ENCODE results near the gene PHACTR4. TPM values are rescaled to one million over a fixed set of nuclear protein-coding genes. Genes with fewer than 3 reads are reported as not detected.

The PHACTR4 gene
- total and polyA plus RNA-seq, 2 of the 4 experiments (the other 2 are of a cell fraction) = 7.5 to 15.0 TPM

DNA sequence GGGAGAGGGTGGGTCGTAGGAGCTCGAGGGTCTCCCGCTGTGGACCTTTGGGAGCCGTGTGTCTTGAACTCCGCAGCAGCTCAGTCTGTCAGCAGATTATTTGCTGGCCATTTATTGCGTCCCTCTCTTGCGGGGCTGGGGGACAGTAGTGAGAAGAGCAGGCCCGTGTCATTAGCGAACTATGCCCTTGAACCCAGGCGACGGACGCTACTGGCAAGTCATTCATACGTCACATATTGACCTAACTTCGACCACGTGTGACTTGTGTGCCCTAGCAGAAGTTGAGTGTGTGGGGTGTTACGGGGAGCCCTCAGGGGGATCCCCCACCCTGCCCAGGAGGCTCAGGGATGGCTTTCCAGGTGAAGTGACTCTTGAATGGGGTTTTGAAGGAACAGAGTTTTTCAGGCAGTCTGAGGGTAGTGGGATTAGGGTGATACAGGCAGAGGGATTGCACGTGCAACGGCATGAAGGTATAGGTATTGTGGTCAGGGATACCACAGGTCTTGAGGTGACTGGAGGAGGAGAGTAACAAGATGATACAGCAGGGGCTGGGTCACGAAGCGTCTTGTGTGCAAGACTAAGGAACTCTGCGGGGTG is 149.3 kb downstream of the PHACTR4 start (continued):
- TF ChIP-seq SMC3 (IDR thresholded peaks at IDR 0.05; ENCODE audit: low read depth, low read length) = no peak

DNA sequence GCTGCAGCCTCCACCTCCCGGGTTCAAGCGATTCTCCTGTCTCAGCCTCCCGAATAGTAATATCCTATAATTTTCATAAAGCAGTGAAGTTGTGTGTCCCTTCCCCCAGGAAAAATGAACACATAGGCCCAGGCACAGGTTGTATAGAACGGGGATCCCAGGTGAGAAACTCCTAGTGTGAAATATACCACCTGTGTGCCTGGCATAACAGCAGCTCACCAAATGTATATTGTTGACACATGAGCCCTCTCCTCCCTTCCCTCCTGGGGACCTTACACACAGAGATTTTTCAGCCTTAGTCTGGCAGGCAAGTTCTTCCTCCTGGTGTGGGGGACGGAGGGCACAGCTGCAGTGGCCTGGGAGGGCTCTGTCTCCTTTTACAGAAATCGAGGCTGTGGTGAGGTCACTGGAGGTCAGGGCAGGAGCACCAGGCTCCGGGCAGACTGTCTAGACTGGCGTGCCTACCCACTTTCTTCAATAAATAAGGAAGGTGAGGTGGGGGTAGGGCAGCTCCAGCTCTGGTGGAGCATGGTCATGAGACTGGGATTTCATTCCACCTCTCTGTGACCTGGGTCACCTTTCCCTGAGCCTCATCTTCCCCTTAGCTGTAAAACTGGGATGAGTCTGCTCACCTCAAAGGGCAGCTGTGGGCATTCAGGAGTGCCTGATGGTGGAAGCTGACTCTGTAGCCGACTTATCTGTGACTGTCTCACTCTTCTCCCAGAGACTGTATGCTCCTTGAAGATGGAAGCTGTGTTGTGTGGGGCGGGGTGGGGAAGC is 150.6 kb downstream of the PHACTR4 start:
- intact Hi-C loops (cut with micrococcal nuclease) = loop anchor here (5.0 kb wide), 2 partner anchors 62 to 357 kb away; no protein-coding TSS in a partner anchor
- in situ Hi-C loops (cut with MboI; ENCODE audit: low sequenced_read_pairs) = loop anchor here (5.0 kb wide), 1 partner anchor 82 kb away; no protein-coding TSS in a partner anchor
- Histone ChIP-seq H3K56ac (ENCODE audit: extremely low read depth, insufficient read depth, low read length) (no peak overlapping the region), H4K5ac (ENCODE audit: low read depth, low read length) (no peak overlapping the region), H3K79me1 (ENCODE audit: low read depth in 1 of 2, low read length in 2 of 2) (peaks cover 26 to 61% of the 10 kb centered on the region in 2 experiments), H4K8ac (ENCODE audit: low read depth in 2 of 2, low read length in 2 of 2) (no peak overlapping the region), H2AK9ac (replicated peaks; ENCODE audit: low read depth, low read length, poor library complexity) (no peak overlapping the region), H3K27ac (ENCODE audit: insufficient read depth, low read length) (no peak overlapping the region), H3K4me1 (ENCODE audit: control insufficient read depth, insufficient read depth, low read length) (peaks cover 9% of the 10 kb centered on the region), H4K20me1 (ENCODE audit: insufficient read depth, low read length) (peaks cover 41% of the 10 kb centered on the region), H3K4me3 (ENCODE audit: insufficient read depth, low read depth, low read length) (no peak overlapping the region), H3K4ac (ENCODE audit: low read depth, low read length) (no peak overlapping the region), H2AFZ (replicated peaks; ENCODE audit: low read length, poor library complexity) (no peak overlapping the region), H3K27me3 (ENCODE audit: control insufficient read depth, insufficient read depth, low read length) (no peaks in the 10 kb centered on the region), H3K23ac (ENCODE audit: low read depth, low read length) (no peak overlapping the region), H4K91ac (ENCODE audit: insufficient read depth, low read depth, low read length) (no peak overlapping the region), H3K36me3 (ENCODE audit: control insufficient read depth, insufficient read depth, low read length) (peaks cover 8% of the 10 kb centered on the region), H3K9me3 (ENCODE audit: control insufficient read depth, insufficient read depth, low read length) (no peaks in the 10 kb centered on the region), H2BK15ac (ENCODE audit: low read depth, low read length) (no peak overlapping the region), H3K14ac (replicated peaks; ENCODE audit: low read depth, low read length) (no peak overlapping the region), H2BK20ac (ENCODE audit: low read depth, low read length) (no peak overlapping the region), H2AK5ac (ENCODE audit: low read depth, low read length) (no peak overlapping the region), H3K9me1 (ENCODE audit: insufficient read depth, low read length) (no peaks in the 10 kb centered on the region; the same call in 1 of the 2 replicates), H2BK5ac (ENCODE audit: low read depth, low read length, poor library complexity, severe bottlenecking) (no peak overlapping the region), H3K4me2 (ENCODE audit: low read depth, low read length) (no peak overlapping the region), H2BK120ac (ENCODE audit: low read depth, low read length) (no peak overlapping the region), H3K9ac (ENCODE audit: low read depth, low read length) (no peak overlapping the region), H3K18ac (ENCODE audit: low read depth, low read length) (no peak overlapping the region)
- dilution Hi-C loops (cut with HindIII; ENCODE audit: low sequenced_read_pairs, unreplicated experiment) = no loop called here
- ChIA-PET POLR2A (ENCODE audit: unreplicated experiment) (no interaction called here), CTCF (no interaction called here)
- no TSS peak for BruUV-seq (replicated peaks)
- ATAC-seq (ENCODE audit: low read depth) (no peak), DNase-seq (no peak)
- WGBS, 2 experiments (ENCODE audit: extremely low coverage in 2 of 2, insufficient read length in 1 of 2) = no CpG with 5 or more reads among the region's 10 CpGs
- TF ChIP-seq, protein P1, sequence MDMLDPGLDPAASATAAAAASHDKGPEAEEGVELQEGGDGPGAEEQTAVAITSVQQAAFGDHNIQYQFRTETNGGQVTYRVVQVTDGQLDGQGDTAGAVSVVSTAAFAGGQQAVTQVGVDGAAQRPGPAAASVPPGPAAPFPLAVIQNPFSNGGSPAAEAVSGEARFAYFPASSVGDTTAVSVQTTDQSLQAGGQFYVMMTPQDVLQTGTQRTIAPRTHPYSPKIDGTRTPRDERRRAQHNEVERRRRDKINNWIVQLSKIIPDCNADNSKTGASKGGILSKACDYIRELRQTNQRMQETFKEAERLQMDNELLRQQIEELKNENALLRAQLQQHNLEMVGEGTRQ (IDR thresholded peaks at IDR 0.05; ENCODE audit: low read depth, low read length) = no peak
- TF ChIP-seq RFX5 (IDR thresholded peaks at IDR 0.05; ENCODE audit: low read depth, low read length) (no peak), FOS (IDR thresholded peaks at IDR 0.05; ENCODE audit: low read depth, low read length) (no peak), BHLHE40 (IDR thresholded peaks at IDR 0.05; ENCODE audit: low read depth, low read length) (no peak), CHD1 (IDR thresholded peaks at IDR 0.05; ENCODE audit: low read depth, low read length) (no peak), POLR2A (IDR thresholded peaks at IDR 0.05; ENCODE audit: low read depth, low read length) (no peak), RCOR1 (IDR thresholded peaks at IDR 0.05; ENCODE audit: insufficient replicate concordance, low read length) (no peak), NFE2L2 (IDR thresholded peaks at IDR 0.05; ENCODE audit: low read depth, low read length) (no peak), RAD21 (IDR thresholded peaks at IDR 0.05; ENCODE audit: low read length) (no peak)
- TF ChIP-seq, protein P2, sequence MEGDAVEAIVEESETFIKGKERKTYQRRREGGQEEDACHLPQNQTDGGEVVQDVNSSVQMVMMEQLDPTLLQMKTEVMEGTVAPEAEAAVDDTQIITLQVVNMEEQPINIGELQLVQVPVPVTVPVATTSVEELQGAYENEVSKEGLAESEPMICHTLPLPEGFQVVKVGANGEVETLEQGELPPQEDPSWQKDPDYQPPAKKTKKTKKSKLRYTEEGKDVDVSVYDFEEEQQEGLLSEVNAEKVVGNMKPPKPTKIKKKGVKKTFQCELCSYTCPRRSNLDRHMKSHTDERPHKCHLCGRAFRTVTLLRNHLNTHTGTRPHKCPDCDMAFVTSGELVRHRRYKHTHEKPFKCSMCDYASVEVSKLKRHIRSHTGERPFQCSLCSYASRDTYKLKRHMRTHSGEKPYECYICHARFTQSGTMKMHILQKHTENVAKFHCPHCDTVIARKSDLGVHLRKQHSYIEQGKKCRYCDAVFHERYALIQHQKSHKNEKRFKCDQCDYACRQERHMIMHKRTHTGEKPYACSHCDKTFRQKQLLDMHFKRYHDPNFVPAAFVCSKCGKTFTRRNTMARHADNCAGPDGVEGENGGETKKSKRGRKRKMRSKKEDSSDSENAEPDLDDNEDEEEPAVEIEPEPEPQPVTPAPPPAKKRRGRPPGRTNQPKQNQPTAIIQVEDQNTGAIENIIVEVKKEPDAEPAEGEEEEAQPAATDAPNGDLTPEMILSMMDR (conservative IDR thresholded peaks at IDR 0.05; ENCODE audit: low read depth, low read length) = no peak
- TF ChIP-seq, protein P3, sequence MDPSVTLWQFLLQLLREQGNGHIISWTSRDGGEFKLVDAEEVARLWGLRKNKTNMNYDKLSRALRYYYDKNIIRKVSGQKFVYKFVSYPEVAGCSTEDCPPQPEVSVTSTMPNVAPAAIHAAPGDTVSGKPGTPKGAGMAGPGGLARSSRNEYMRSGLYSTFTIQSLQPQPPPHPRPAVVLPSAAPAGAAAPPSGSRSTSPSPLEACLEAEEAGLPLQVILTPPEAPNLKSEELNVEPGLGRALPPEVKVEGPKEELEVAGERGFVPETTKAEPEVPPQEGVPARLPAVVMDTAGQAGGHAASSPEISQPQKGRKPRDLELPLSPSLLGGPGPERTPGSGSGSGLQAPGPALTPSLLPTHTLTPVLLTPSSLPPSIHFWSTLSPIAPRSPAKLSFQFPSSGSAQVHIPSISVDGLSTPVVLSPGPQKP (IDR thresholded peaks at IDR 0.05; ENCODE audit: borderline replicate concordance, low read depth, low read length) = no peak
